NCI-H1694 (cell line): ENCODE data around the gene NEU4.
"Not testable (repeated sequence)": the region's sequence is repeated elsewhere in the genome, so short reads cannot be mapped to it uniquely, and the experiment has no call there.

Source experiments
- DNase-seq: peaks from one replicate; lab custom pipeline; 2025; lab: John Stamatoyannopoulos, UW

NEU4 gene

GRCh38 chr2:241814393-241814642 lies 5.3 kb downstream of the NEU4 start:
- no peak for DNase-seq

GRCh38 chr2:241814643-241815476 lies 5.9 kb downstream of the NEU4 start:
- no peak for DNase-seq

GRCh38 chr2:241815477-241816430 lies 6.8 kb downstream of the NEU4 start:
- DNase-seq: no peak

- no peak for DNase-seq
Measured at GRCh38 chr2:241816431-241817121, 7.6 kb downstream of the NEU4 start.

- DNase-seq: no peak
Measured at GRCh38 chr2:241817126-241817820, 8.3 kb downstream of the NEU4 start.

- not testable (repeated sequence) for DNase-seq
Measured at GRCh38 chr2:241817821-241818215, 8.8 kb downstream of the NEU4 start.

GRCh38 chr2:241818229-241818942 lies 9.4 kb downstream of the NEU4 start:
- DNase-seq: no peak

GRCh38 chr2:241818943-241819270 lies 9.9 kb downstream of the NEU4 start:
- DNase-seq: no peak

GRCh38 chr2:241819947-241820624 lies 11.1 kb downstream of the NEU4 start:
- not testable (repeated sequence) for DNase-seq

GRCh38 chr2:241820625-241821384 lies 11.8 kb downstream of the NEU4 start:
- no peak for DNase-seq

GRCh38 chr2:241821460-241822263 lies 12.7 kb downstream of the NEU4 start:
- no peak for DNase-seq

- DNase-seq: no peak
Measured at GRCh38 chr2:241822264-241822623, 13.3 kb downstream of the NEU4 start.

- DNase-seq: not testable (repeated sequence)
Measured at GRCh38 chr2:241823531-241824437, 14.8 kb downstream of the NEU4 start.

- DNase-seq: no peak
Measured at GRCh38 chr2:241827394-241827793, 18.4 kb downstream of the NEU4 start.

GRCh38 chr2:241833101-241833663 lies 24.2 kb downstream of the NEU4 start:
- no peak for DNase-seq

GRCh38 chr2:241833756-241834526 lies 24.9 kb downstream of the NEU4 start:
- not testable (repeated sequence) for DNase-seq
